COR-L47 (cell line): ENCODE results near the gene ELL2.
"Not testable (repeated sequence)": the region's sequence is repeated elsewhere in the genome, so short reads cannot be mapped to it uniquely, and the experiment has no call there.

Experiments
- DNase-seq: peaks from one replicate; lab custom pipeline; 2025; lab: John Stamatoyannopoulos, UW

Gene ELL2

DNA sequence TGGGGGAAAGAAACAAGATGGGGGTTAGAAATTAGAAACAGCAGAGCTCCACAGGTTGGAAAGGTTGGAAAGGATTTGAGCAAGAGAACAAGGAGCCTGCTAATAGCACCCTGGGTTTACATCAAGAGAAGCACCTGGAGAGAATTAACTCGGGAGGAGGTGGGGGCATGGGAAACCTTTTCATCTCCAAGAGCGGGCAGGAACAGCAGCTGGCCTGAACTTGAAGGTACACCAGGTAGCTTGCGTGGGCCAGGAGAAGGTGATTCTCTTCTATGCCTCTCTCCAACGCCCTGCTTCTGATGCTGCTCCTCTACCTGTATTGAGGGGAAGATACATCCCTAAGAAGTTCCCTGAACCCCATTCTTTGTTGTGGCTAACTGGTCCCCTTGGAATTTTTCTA lies 102.0 kb downstream of the ELL2 start:
- DNase-seq: no peak

DNA sequence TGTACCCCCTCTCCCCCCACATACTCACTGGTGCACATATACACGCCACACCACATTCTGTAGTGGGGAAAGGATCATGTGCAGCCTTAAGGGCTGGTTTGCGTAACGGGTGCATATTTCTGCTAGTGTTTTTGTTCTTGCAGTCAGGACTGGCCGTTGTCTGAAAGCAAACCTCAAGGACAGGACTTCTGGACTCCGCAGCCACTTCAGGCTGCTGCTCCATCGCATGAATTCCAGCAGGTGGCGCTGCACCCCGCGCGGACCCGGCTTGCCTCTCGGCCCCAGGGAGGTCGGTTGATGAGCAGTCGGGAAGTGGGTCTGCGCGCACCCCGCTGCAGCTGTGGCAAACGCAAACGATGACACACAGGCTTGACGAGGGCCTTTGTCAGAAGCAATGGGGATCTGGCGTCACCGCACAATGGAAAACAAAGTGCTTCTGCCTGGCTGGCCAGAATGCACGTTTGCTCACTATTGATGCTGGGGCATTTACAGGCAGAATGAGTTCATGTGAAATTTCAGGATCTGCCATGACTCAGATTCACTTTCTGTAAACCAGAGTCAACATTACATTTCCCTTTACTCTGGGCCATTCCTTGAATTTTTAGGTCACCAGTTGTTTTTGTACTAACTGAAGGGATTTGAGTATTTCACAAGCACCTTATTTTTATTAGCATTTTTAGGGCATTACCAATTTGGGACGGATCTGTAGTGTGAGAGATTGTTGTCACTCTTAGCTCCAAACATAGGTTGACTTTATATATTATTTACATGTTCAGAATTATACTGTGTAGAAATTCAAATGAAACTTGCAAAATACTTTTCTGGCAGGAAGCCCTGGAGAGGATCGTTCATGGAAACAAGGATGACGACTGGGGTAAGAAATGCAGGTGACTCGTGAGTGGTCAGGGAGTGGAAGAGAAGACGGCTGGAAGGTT lies 102.7 kb downstream of the ELL2 start:
- DNase-seq: peak; percentile 89

DNA sequence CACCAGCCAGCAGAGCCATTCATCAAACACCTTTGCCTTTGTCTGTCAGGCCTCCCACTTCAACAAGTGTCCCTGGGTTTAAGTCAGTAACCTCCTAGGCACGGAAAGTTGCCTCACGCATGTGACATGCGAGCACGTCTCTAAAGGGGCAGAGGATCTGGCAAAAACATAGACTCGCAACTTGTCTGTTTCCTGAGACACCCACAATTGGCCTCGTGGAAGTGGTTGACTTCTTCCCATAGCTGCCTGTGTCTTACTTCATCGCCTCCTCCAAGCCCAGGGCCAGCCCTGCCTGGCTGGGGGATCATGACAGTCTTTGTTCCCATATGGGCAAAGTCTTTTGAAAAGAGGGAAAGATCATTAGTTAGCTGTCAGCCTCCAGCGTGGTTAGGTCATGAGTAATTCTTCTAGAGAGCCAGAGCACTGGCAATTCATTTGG lies 103.6 kb downstream of the ELL2 start:
- no peak for DNase-seq

DNA sequence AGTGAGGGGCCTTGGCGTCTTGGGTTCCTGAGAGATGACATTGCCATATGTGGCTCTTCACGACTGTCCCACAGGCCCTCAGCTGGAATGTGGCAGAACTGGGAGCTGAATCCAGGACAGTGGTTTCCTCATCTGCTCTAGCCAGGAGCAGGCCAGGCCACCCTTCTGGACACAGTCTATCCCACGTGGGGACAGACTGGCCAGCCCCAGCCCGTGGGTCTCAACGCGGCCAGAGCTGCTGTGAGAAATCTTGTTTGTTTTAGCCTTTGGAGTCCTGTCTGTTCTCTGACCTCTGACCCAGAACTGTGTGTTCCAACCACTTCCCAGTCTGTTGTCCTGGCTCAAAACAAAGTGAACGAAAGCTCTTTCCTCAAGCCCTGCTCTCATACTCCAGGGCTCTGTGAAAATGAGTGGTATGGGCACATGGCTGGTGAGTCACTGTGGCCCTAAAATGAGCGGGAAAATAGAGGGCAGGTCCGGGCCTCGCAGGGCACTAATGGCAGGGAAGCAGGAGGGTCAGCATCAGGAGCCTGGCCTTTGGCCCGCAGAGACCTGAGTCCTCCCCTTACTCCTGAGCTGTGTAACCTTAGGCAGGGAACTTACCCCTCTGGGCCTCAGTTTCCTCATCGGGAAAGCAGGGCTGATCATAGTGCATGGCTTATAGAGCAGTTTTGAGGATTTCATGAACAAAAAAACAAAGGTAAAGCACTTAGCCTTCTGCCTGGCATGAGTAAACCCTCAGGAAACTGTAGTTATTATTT lies 104.3 kb downstream of the ELL2 start:
- DNase-seq: no peak

DNA sequence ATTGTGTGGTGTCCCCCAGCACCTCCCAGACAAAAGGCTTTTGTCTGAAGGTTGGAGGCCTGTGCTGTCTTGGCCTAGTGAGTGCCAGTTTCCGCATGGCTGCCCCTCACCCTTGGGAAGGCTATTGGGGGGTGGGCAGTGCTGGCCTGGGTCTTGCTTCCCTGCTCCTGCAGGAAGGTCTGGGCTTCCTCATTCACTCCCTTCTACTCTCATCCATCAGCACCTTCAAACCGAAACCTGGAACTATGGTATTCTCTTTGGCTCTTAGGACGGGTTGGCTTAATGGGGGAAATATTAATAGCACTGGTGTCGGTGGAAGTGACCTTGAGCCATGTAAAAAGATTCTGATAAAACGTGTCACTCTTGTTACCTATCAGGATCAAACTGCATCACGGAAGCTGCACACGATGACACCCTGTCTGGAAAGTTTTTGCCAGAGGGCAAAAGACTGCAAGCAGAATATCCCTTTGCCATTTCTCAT lies 105.1 kb downstream of the ELL2 start:
- no peak for DNase-seq

DNA sequence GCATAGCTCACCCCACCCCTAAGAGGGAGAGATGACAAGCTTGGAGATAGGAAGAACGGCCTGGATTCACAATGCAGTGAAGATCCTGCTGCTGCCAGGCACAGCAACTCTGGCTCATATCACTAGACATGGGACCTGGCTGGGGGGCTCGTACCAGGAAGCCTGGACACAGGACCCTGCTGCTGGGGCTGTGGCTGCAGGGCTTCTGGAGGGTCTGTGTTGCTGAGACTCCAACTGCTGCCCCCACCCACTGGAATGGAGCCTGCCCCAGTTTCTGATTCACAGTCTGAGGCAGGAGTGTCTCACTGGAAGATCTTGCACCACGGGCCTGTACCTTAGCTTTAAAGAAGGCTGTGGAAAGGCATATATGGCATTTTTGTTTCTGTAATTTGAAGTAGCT lies 108.2 kb downstream of the ELL2 start:
- DNase-seq: no peak

DNA sequence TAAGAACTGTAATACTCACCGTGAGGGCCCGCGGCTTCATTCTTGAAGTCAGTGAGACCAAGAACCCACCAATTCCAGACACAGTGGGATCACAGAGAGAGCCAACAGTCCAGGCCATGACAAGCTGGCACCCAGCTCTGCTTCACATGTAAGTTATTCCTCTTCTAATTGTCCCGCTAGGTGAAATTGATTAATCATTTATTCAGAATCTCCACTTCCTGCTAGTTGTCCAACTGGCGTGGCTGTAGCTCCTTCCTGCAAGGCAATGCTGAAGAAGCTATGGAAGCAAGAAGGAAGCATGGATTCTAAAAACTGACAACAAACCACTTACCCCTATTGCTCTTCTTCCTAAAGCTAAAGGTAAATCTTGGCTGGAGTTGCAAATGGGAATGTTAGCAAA lies 109.1 kb downstream of the ELL2 start:
- no peak for DNase-seq

DNA sequence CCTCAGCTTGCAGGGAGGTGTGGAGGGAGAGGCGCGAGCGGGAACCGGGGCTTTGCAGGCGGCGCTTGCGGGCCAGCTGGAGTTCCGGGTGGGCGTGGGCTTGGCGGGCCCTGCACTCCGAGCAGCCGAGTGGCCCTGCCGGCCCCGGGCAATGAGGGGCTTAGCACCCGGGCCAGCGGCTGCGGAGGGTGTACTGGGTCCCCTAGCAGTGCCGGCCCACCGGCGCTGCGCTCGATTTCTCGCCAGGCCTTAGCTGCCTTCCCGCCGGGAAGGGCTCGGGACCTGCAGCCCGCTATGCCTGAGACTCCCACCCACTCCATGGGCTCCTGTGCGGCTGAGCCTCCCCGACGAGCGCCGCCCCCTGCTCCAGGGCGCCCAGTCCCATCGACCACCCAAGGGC lies 110.5 kb downstream of the ELL2 start:
- DNase-seq: not testable (repeated sequence)

DNA sequence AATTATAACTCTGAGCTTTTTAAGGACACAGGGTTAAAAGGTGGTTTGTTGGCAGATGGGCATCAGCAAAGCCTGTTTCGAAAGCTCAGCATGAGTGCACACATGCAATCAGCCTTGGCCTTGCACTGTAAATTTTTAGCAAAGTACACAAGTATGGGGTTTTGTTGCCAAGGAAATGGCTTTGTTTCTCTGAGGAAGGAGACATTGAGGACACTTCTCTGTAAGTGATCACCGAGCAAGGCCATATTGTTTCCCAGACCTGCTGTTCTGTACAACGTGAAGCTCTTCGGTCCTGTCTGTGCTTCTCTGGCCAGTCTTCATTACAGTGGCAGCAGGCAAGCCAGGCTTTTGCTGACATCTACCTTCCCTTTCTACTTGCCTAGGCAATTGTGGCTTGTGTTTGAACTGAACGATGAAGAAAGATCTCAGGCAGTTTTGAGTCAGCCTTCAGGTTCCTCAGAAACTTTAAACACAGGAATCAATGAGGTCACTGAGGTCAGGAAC lies 111.2 kb downstream of the ELL2 start:
- DNase-seq: no peak

DNA sequence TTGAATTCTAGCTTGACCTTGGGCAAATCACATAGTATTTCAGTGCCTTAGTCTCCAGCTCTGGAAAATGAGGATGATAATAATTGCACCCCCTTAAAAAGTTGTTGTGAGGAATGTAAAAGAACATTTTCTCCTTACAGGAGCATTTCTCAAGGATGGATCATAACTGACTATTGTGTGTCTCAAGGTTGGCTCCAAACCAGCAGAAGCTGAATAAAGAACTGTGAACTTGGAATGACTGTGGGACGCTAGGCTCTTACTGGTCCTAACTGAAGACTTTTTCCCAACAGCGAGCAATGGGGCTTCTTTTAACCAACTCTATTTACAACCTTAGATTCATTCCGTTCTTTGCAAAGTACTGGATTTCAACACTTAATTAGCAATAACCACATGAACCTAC lies 113.0 kb downstream of the ELL2 start:
- DNase-seq: no peak

DNA sequence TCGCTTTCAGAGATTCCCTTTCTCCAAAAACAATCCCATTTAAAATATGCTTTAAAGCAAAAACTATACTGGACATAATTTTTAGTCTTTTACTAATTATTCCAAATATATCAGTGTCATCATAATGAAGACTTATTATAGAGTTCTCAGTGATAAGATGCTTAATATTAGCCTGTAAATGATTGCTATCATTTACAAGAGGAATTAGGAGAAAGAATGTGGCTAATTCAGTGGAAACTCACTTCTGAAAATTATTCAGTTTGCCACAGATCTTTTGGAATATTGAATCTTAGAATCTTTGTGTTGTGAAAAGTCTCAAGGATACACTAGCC lies 114.4 kb downstream of the ELL2 start:
- DNase-seq: no peak

DNA sequence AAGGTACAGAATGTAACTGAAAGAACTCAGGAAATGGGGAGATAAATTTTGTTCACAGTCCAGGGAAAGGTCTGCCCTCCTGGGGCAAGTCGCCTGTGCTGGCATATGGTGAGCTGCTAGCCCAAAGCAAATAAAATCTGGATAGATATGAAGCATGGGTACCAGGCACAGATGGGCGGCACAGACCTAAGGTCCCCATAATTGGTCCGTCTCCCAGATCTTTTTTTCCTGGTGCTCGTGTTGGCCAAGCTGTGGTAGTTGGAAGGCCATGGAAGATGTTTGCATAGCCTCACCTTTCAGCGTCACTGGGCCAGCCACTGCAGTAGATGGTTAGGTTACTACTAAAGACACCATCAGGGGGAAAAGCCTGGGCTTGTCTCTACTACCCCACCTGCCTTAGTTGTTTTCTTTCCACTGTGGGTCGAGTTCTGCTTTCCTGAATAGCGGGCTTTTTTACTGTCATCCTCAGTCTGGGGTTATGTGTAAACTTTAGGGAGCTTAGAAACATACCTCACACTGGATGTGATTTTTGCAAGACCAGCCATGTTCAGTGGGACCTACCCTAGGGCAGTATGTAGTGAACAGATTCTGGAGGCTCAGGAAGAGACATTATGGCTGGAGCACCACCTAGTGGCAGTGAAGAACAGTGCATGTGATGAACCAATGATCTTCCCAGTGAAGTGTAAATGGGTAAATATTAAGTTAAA lies 114.9 kb downstream of the ELL2 start:
- DNase-seq: peak; percentile 50

DNA sequence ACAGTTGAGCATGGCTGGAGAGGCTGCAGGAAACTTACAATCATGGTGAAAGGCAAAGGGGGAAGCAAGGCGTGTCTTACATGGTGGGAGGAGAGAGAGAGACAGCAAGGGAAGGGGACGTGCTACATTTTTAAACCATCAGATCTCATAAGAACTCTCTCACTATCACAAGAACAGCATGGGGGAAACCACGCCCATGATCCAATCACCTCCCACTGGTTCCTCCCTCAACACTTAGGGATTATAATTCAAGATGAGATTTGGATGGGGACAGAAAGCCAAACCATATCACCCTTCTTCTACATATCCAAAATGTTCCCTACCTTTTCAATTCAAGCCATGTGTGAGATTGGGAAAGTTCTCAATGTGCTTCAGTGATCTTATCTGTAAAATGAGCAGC lies 116.3 kb downstream of the ELL2 start:
- DNase-seq: no peak

DNA sequence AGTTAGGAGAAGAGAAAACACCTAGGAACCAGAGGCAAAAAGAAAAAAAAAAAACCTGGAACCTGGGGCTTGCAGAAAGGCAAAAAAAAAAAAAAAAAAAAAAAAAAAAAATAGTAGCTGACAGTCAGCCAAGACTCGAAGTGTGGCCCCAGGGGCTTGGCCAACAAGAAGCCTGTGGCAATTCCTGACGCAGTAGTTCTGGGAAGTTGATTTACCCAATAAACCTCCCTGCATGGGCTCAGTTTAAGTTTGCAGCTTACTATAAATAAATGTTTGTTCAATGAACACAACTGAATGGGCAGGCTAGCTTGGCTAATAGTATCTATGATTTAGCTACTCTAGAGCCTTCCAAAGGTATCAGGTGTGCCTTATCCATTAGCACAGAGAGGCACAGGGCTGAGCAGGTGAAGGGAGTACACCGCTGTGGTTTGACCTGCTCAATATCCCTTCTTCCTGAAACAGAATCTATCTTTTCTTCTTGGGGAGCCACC lies 117.9 kb downstream of the ELL2 start:
- DNase-seq: no peak

DNA sequence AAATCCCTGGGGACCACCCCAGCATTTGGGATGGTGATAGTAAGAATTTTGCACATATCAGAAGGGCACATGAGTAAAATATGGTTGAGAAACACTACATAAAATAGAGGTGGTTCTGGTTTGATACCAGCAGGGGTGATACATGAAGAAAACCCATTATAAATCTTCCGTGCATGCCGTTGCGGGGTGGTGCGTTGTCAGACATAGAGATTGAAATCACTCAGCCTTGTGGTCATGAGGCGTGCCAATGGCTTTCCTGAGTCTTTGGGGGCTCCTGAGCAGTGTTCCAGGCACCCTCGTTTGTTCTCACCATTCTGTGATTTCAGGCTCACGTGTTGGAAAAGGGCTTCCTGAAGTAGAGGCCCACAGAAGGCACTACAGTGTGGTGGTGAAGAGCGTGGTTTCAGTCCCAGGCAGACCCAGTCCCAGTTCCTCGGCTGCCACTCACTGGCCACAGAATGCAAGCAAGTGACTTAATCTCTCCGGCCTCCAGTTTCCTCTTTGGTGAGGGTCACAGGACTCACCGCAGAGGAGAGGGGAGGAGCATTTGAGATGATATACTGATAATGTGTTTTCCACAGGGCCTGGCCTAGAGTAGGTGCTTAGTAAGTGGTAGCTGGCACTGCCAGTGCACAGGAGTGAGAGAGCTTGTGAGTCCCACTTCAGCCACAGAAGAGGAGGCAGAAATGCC lies 118.7 kb downstream of the ELL2 start:
- no peak for DNase-seq

DNA sequence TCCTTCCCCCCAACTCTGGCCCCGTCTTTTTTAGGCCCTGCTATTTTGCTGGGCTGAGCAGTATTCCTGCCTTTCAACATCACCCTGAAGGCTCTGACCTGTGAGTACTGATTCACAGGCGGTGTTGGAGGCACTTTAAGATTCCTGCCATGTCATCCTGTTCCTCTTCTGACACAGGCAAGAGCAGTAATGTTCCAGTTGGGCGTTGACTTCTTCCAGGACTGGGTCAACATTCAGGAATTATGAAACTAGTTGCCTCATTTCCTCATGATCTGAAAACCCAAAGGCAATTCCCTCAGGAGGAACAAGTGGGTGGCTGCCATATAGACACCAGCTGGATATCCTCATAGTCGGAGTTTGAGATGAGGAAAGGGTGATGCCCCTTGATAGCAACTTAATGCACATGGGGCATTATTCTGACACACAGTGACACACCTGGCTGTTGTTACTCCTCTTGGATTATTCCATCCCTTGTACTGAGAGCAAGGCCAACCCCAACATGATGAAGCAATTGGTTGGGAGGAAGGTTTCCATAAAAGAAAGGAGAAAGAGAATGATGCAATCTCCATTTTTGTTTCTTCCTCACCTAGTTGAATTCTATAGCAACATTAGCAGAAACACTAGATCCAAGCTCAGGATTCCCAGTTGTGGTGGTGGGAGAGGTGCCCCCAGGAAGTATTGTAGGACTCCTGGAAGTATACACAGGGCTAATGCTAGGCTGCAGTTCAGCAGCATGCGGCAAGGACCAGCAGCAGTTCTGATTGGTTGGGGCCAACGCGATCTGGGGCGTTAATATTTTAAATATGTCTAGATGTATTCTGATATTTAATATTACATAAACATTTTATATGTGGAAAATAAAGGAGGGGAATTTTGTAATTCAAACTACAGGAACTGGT lies 119.5 kb downstream of the ELL2 start:
- DNase-seq: no peak

DNA sequence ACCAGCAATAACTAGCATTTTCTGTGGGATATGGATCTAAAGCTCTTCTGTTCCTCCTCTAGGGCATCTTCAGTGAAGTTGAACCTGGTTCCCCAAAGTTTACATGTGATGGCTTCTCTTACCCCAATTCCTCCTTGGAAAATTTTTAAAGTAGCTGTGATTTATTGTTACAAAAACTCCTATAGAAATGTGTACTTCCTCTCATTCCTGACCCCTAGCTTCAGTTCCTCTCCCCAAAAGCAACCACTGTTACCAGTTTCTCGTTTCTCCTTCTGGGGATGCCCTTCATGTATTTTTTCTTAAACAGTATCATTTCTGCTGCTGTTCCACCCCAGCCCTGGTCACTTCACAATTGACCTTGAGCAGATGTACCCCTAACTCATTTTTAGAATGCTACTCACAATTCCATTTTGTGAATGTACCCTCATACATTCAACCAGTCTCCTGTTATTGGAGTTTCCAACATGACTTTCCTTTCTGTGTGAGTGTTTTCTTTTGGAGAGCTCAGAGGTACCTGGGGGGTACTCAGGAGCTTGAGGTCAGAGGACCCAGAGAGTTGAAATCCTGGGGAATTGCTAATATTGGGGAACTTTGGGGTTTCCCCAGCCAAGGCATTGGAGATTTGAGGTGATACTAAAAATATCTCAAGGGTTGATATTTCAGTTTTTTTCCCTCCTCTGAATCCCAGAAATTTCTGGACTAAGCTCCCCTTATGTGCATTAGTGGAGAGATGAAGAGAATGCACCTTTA lies 120.5 kb downstream of the ELL2 start:
- no peak for DNase-seq

DNA sequence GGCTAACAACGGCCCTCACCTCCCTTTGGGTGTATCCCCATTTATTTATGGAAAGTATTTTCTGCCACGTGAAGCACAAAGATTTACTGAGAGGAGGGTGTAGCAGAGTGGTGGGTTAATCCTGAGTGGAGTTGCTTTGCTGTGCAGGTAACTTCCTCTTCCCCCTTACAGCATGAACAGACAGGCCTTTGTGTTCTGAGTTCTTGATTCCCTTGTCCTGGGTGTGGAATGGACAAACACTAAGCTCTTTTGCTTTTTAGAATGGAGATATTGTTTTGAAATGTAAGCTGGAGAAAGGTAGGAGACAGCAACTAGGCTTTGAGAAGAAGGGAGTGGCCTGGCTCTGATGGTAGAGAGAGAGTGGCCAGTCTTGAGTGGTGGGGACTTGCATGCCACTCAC lies 122.0 kb downstream of the ELL2 start:
- DNase-seq: no peak

DNA sequence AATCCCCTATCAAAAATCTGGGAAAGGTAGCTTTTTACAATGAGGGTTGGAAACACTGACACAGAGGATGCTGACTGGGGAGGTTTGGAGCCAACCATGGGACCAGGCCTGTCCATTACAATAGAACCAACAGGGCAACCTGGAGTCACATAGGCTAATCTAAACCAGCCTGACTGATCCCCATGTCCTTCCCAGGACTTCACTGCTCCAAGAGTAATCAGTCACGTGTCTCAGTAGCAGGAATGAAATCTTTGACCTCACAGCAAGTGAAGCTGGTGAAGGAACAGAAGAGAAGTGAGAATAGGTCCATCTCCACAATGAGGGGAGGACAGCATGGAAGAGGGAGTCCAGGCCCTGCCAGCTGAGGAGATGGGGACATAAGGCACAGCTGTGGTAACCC lies 123.1 kb downstream of the ELL2 start:
- no peak for DNase-seq

DNA sequence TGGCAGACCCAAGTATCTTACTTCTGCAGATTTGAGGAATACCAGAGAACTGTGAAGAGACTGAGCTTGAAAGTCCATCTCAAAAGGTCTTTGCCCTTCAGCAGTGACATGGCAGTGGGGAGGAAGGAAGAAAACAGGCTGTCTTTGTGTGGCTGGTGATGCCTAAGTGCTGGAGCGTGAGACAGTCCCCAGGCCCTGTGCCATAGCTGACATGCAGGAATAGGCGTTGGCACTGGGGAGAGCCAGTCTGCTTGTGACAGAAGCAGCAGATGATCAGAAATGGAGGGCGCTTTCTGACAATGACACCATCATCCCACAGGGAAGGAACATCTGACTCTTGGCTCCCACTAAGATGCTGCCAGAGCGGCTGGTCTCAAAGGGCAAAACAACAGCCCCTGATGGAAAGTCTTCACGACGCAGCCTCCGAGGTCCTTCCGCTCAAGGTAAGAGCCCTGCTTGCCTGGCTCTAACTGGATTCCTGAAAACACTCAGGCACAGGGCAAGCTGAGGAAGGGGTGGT lies 123.6 kb downstream of the ELL2 start:
- DNase-seq: no peak
